GM12878 (cell line): ENCODE measurements around the gene HVCN1.

Source experiments
- BRCA1 ChIP-seq: IDR thresholded peaks from 2 replicates; pipeline ENCODE4 v1.6.1; 2011; ENCODE audit warnings: low read depth, low read length, improper control_type of control experiment
- CTCF ChIP-seq, 3 experiments: IDR thresholded peaks in 2 of 3; conservative IDR thresholded peaks in 1 of 3; 2 replicates each; pipeline ENCODE4 v1.5.1; 2011; ENCODE audit warnings: low read depth in 3 of 3, low read length in 3 of 3, mild to moderate bottlenecking in 3 of 3, control low read depth in 2 of 3, moderate library complexity in 2 of 3, inconsistent platforms in 1 of 3, mixed read lengths in 1 of 3; ENCODE audit not compliant: control insufficient read depth in 2 of 3, insufficient read depth in 1 of 3; ENCODE audit errors: extremely low read depth in 1 of 3
- EZH2 ChIP-seq: IDR thresholded peaks from 2 replicates; pipeline ENCODE4 v1.6.1; 2012; ENCODE audit warnings: low read depth, mild to moderate bottlenecking, control low read depth, inconsistent platforms, low read length, borderline replicate concordance; ENCODE audit not compliant: control insufficient read depth
- FOS ChIP-seq: IDR thresholded peaks from 3 replicates; pipeline ENCODE4 v1.6.1; 2011; ENCODE audit warnings: borderline replicate concordance; ENCODE audit not compliant: insufficient read length; ENCODE audit errors: extremely low read depth
- FOXK2 ChIP-seq: fragments of 450-650 bp; IDR thresholded peaks from 2 replicates; pipeline ENCODE4 v1.6.1; 2017; ENCODE audit warnings: mild to moderate bottlenecking, moderate library complexity
- MAX ChIP-seq: IDR thresholded peaks from 2 replicates; pipeline ENCODE4 v1.6.1; 2012; ENCODE audit warnings: low read depth, low read length, improper control_type of control experiment
- POLR2A ChIP-seq: IDR thresholded peaks from 2 replicates; pipeline ENCODE4 v1.6.1; 2011; ENCODE audit warnings: low read depth, mild to moderate bottlenecking, low read length
- POLR2AphosphoS5 ChIP-seq: IDR thresholded peaks from 2 replicates; pipeline ENCODE4 v1.6.1; 2011; ENCODE audit warnings: mild to moderate bottlenecking, low read length, inconsistent platforms
- RAD21 ChIP-seq: IDR thresholded peaks from 2 replicates; pipeline ENCODE4 v1.6.1; 2011; ENCODE audit warnings: mild to moderate bottlenecking, low read depth, low read length, moderate library complexity; ENCODE audit not compliant: insufficient read depth
- SUPT20H ChIP-seq: IDR thresholded peaks from 2 replicates; pipeline ENCODE4 v1.6.1; 2011; ENCODE audit warnings: low read depth, mild to moderate bottlenecking, low read length, moderate library complexity, borderline replicate concordance; ENCODE audit not compliant: control insufficient read depth
- SUZ12 ChIP-seq: fragments of 200-600 bp; sonication (generic); IDR thresholded peaks from one replicate; pipeline ENCODE4 v1.6.1; 2018; ENCODE audit warnings: antibody characterized with exemption, mild to moderate bottlenecking; ENCODE audit not compliant: unreplicated experiment
- TAF1 ChIP-seq: IDR thresholded peaks from 2 replicates; pipeline ENCODE4 v1.6.1; 2011; ENCODE audit warnings: mild to moderate bottlenecking, low read depth, low read length, borderline replicate concordance
- USF1 ChIP-seq: IDR thresholded peaks from 2 replicates; pipeline ENCODE4 v1.6.1; 2011; ENCODE audit warnings: borderline replicate concordance, low read depth, mild to moderate bottlenecking, moderate library complexity, mixed read lengths, low read length; ENCODE audit not compliant: insufficient read depth; ENCODE audit errors: extremely low read length
- TF ChIP-seq, protein P1 (sequence below): IDR thresholded peaks from 2 replicates; pipeline ENCODE4 v1.6.1; 2012; ENCODE audit warnings: improper control_type of control experiment, low read depth, low read length; ENCODE audit not compliant: insufficient replicate concordance

- TF ChIP-seq POLR2A (no peak), POLR2AphosphoS5 (no peak), RAD21 (no peak), CTCF (IDR thresholded peaks at IDR 0.05 in 2 of 3, conservative IDR thresholded peaks at IDR 0.05 in 1 of 3; ENCODE audit: control insufficient read depth in 2 of 3, extremely low read depth in 1 of 3, insufficient read depth in 1 of 3, low read depth in 3 of 3, low read length in 3 of 3) (no peak), USF1 (no peak), EZH2 (no peak), SUZ12 (no peak), MAX (no peak), SUPT20H (no peak), TAF1 (no peak), FOS (no peak), BRCA1 (no peak), FOXK2 (no peak)
- TF ChIP-seq, protein P1, sequence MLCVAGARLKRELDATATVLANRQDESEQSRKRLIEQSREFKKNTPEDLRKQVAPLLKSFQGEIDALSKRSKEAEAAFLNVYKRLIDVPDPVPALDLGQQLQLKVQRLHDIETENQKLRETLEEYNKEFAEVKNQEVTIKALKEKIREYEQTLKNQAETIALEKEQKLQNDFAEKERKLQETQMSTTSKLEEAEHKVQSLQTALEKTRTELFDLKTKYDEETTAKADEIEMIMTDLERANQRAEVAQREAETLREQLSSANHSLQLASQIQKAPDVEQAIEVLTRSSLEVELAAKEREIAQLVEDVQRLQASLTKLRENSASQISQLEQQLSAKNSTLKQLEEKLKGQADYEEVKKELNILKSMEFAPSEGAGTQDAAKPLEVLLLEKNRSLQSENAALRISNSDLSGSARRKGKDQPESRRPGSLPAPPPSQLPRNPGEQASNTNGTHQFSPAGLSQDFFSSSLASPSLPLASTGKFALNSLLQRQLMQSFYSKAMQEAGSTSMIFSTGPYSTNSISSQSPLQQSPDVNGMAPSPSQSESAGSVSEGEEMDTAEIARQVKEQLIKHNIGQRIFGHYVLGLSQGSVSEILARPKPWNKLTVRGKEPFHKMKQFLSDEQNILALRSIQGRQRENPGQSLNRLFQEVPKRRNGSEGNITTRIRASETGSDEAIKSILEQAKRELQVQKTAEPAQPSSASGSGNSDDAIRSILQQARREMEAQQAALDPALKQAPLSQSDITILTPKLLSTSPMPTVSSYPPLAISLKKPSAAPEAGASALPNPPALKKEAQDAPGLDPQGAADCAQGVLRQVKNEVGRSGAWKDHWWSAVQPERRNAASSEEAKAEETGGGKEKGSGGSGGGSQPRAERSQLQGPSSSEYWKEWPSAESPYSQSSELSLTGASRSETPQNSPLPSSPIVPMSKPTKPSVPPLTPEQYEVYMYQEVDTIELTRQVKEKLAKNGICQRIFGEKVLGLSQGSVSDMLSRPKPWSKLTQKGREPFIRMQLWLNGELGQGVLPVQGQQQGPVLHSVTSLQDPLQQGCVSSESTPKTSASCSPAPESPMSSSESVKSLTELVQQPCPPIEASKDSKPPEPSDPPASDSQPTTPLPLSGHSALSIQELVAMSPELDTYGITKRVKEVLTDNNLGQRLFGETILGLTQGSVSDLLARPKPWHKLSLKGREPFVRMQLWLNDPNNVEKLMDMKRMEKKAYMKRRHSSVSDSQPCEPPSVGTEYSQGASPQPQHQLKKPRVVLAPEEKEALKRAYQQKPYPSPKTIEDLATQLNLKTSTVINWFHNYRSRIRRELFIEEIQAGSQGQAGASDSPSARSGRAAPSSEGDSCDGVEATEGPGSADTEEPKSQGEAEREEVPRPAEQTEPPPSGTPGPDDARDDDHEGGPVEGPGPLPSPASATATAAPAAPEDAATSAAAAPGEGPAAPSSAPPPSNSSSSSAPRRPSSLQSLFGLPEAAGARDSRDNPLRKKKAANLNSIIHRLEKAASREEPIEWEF = no peak
Measured at GRCh38 chr12:110721570-110721969, 32.7 kb upstream of the HVCN1 start.
